Neural cell (in vitro differentiated cells): ENCODE measurements around the gene KRT38. TPM values are rescaled to one million over a fixed set of nuclear protein-coding genes. Genes with fewer than 3 reads are reported as not detected.

Experiments used
- H2AFZ ChIP-seq: fragments of 200-600, 300-800 bp; sonication (generic), shearing (Covaris generic); 2 replicates; pipeline ENCODE4 v1.6.0; 2014; ENCODE audit warnings: low read depth, mild to moderate bottlenecking, antibody characterized with exemption, low read length, moderate library complexity
- H3F3A ChIP-seq: fragments of 200-600 bp; shearing (Covaris generic); 2 replicates; pipeline ENCODE4 v1.6.1; 2016; ENCODE audit warnings: mild to moderate bottlenecking, moderate library complexity, mixed read lengths, antibody characterized with exemption, low read length; ENCODE audit not compliant: insufficient read depth, poor library complexity, severe bottlenecking
- H3K27ac ChIP-seq: fragments of 200-600, 300-800 bp; sonication (generic), shearing (Covaris generic); 2 replicates; pipeline ENCODE4 v1.5.1; 2014; ENCODE audit warnings: mild to moderate bottlenecking, low read length, moderate library complexity
- H3K27me3 ChIP-seq: fragments of 300-800, 200-600 bp; sonication (generic), shearing (Covaris generic); 2 replicates; pipeline ENCODE4 v1.6.0; 2014; ENCODE audit warnings: mild to moderate bottlenecking, low read depth, low read length, moderate library complexity; ENCODE audit not compliant: insufficient read depth
- H3K36me3 ChIP-seq: fragments of 300-800, 200-600 bp; sonication (generic), shearing (Covaris generic); 2 replicates; pipeline ENCODE4 v1.5.1; 2014; ENCODE audit warnings: mild to moderate bottlenecking, antibody characterized with exemption, low read length, moderate library complexity; ENCODE audit not compliant: insufficient read depth
- H3K4me2 ChIP-seq: fragments of 300-800, 200-600 bp; sonication (generic), shearing (Covaris generic); 2 replicates; pipeline ENCODE4 v1.6.0; 2014; ENCODE audit warnings: mild to moderate bottlenecking, low read length
- H3K4me3 ChIP-seq: fragments of 300-800, 200-600 bp; sonication (generic), shearing (Covaris generic); 2 replicates; pipeline ENCODE4 v1.5.1; 2014; ENCODE audit warnings: mild to moderate bottlenecking, low read length, moderate library complexity
- H3K79me2 ChIP-seq: fragments of 200-600 bp; shearing (Covaris generic); replicated peaks from 2 replicates; pipeline ENCODE4 v1.6.0; 2014; ENCODE audit warnings: mild to moderate bottlenecking, low read length, moderate library complexity; ENCODE audit not compliant: insufficient read depth
- H3K9ac ChIP-seq: fragments of 300-800, 200-600 bp; sonication (generic), shearing (Covaris generic); 2 replicates; pipeline ENCODE4 v1.6.1; 2016; ENCODE audit warnings: mild to moderate bottlenecking, low read length, mixed read lengths
- H3K9me2 ChIP-seq: fragments of 200-600 bp; shearing (Covaris generic); 2 replicates; pipeline ENCODE4 v1.6.1; 2016; ENCODE audit warnings: mild to moderate bottlenecking, low read length, mixed read lengths; ENCODE audit not compliant: insufficient read depth
- H3K9me3 ChIP-seq: fragments of 200-600, 300-800 bp; sonication (generic), shearing (Covaris generic); 2 replicates; pipeline ENCODE4 v1.6.1; 2016; ENCODE audit warnings: mild to moderate bottlenecking, mixed run types, low read length, moderate library complexity, mixed read lengths
- H4K20me1 ChIP-seq: fragments of 200-600 bp; shearing (Covaris generic); 2 replicates; pipeline ENCODE4 v1.6.1; 2016; ENCODE audit warnings: mild to moderate bottlenecking, mixed run types; ENCODE audit not compliant: insufficient read depth
- CTCF ChIP-seq: fragments of 450-650 bp; IDR thresholded peaks from 2 replicates; pipeline ENCODE4 v1.5.1; 2014; ENCODE audit warnings: antibody characterized with exemption, mild to moderate bottlenecking, moderate library complexity; ENCODE audit not compliant: poor library complexity, severe bottlenecking
- EP300 ChIP-seq: fragments of 450-650 bp; conservative IDR thresholded peaks from 2 replicates; pipeline ENCODE4 v1.6.1; 2014; ENCODE audit warnings: antibody characterized with exemption, mild to moderate bottlenecking, moderate library complexity; ENCODE audit not compliant: poor library complexity, severe bottlenecking
- EZH2 ChIP-seq: fragments of 200-600, 300-800 bp; shearing (Covaris generic), sonication (generic); IDR thresholded peaks from 2 replicates; pipeline ENCODE4 v1.6.1; 2014; ENCODE audit warnings: antibody characterized with exemption, low read length, borderline replicate concordance, mild to moderate bottlenecking; ENCODE audit not compliant: insufficient read depth, poor library complexity, severe bottlenecking
- MXI1 ChIP-seq: fragments of 450-650 bp; conservative IDR thresholded peaks from 2 replicates; pipeline ENCODE4 v1.6.1; 2014; ENCODE audit warnings: antibody characterized with exemption, mild to moderate bottlenecking; ENCODE audit not compliant: poor library complexity, severe bottlenecking
- POLR2AphosphoS5 ChIP-seq: IDR thresholded peaks from 2 replicates; pipeline ENCODE4 v1.6.1; 2012
- RAD21 ChIP-seq: fragments of 450-650 bp; conservative IDR thresholded peaks from 2 replicates; pipeline ENCODE4 v1.6.1; 2014; ENCODE audit warnings: antibody characterized with exemption, mild to moderate bottlenecking, moderate library complexity
- SMC3 ChIP-seq: fragments of 450-650 bp; conservative IDR thresholded peaks from 2 replicates; pipeline ENCODE4 v1.6.1; 2014; ENCODE audit warnings: antibody characterized with exemption, mild to moderate bottlenecking, moderate library complexity; ENCODE audit not compliant: poor library complexity
- TAF1 ChIP-seq: IDR thresholded peaks from 2 replicates; pipeline ENCODE4 v1.6.1; 2012; ENCODE audit warnings: low read depth
- polyA plus RNA-seq: library from polyadenylated mRNA; depleted of rRNA; stranded (reverse); fragments of >200 nt; gene quantifications from 2 replicates; pipeline ENCODE4 v1.2.3, GENCODE V29; 2014
- TF ChIP-seq, protein P1 (sequence below): IDR thresholded peaks from 2 replicates; pipeline ENCODE4 v1.6.1; 2012; ENCODE audit warnings: borderline replicate concordance

The KRT38 gene
- polyA plus RNA-seq, 1 donor from 2014 or later, result not detected

DNA sequence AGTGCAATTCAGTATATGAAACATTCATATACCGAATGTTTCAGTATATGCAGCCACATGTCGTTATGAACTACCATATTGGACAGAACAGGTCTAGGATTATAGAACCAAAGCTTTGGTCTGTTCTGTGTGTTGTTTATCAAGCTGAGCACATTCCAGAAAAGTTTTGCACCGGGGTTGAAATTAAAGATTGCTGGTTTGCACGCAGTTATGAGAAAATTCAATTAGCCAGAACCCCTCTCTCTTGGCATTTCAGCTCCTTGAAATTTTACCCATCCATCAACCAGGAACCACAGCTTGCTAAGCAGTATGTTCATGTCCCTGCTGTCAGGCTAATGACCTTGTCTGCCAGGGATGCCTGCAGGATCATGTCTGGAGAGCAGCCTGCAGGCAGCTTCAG lies 16.9 kb upstream of the KRT38 start:
- no peaks in the 10 kb centered on the region for H3K36me3 ChIP-seq

GRCh38 chr17:41456204-41456603 lies 15.4 kb upstream of the KRT38 start:
- H3K4me2 ChIP-seq, result no peak overlapping the region
- no peak overlapping the region for H3K9ac ChIP-seq
- no peaks in the 10 kb centered on the region for H3K9me2 ChIP-seq
- no peak for TF ChIP-seq CTCF
- TF ChIP-seq POLR2AphosphoS5, result no peak
- no peak for TF ChIP-seq MXI1
- TF ChIP-seq RAD21, result no peak
- TF ChIP-seq EZH2, result no peak
- no peak for TF ChIP-seq TAF1
- no peak for TF ChIP-seq EP300
- H3K27ac ChIP-seq, result no peak overlapping the region
- H2AFZ ChIP-seq, result no peak overlapping the region
- H3K36me3 ChIP-seq, result no peaks in the 10 kb centered on the region
- no peaks in the 10 kb centered on the region for H3F3A ChIP-seq
- no peak overlapping the region for H3K4me3 ChIP-seq
- H4K20me1 ChIP-seq, result no peaks in the 10 kb centered on the region
- no peaks in the 10 kb centered on the region for H3K27me3 ChIP-seq
- no peaks in the 10 kb centered on the region for H3K9me3 ChIP-seq
- no peaks in the 10 kb centered on the region for H3K79me2 ChIP-seq

More for the DNA sequence above, 16.9 kb upstream of the KRT38 start:
- Histone ChIP-seq H3K9me3 (no peaks in the 10 kb centered on the region), H3K27me3 (no peaks in the 10 kb centered on the region), H3K79me2 (no peaks in the 10 kb centered on the region), H3F3A (no peaks in the 10 kb centered on the region), H2AFZ (no peak overlapping the region), H3K9me2 (no peaks in the 10 kb centered on the region), H3K4me3 (no peak overlapping the region), H3K4me2 (no peak overlapping the region), H3K27ac (no peak overlapping the region), H4K20me1 (no peaks in the 10 kb centered on the region), H3K9ac (no peak overlapping the region)
- TF ChIP-seq SMC3 (no peak), TAF1 (no peak), EZH2 (no peak), EP300 (no peak), MXI1 (no peak), RAD21 (no peak), CTCF (no peak), POLR2AphosphoS5 (no peak)
- TF ChIP-seq, protein P1, sequence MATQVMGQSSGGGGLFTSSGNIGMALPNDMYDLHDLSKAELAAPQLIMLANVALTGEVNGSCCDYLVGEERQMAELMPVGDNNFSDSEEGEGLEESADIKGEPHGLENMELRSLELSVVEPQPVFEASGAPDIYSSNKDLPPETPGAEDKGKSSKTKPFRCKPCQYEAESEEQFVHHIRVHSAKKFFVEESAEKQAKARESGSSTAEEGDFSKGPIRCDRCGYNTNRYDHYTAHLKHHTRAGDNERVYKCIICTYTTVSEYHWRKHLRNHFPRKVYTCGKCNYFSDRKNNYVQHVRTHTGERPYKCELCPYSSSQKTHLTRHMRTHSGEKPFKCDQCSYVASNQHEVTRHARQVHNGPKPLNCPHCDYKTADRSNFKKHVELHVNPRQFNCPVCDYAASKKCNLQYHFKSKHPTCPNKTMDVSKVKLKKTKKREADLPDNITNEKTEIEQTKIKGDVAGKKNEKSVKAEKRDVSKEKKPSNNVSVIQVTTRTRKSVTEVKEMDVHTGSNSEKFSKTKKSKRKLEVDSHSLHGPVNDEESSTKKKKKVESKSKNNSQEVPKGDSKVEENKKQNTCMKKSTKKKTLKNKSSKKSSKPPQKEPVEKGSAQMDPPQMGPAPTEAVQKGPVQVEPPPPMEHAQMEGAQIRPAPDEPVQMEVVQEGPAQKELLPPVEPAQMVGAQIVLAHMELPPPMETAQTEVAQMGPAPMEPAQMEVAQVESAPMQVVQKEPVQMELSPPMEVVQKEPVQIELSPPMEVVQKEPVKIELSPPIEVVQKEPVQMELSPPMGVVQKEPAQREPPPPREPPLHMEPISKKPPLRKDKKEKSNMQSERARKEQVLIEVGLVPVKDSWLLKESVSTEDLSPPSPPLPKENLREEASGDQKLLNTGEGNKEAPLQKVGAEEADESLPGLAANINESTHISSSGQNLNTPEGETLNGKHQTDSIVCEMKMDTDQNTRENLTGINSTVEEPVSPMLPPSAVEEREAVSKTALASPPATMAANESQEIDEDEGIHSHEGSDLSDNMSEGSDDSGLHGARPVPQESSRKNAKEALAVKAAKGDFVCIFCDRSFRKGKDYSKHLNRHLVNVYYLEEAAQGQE, result no peak
